ENCODE data around the gene ZSCAN20. TPM values are rescaled to one million over a fixed set of nuclear protein-coding genes. Genes with fewer than 3 reads are reported as not detected.

Gene ZSCAN20
- 2.9 and 3.8 TPM in 2 replicates for total RNA-seq (2014; rRNA removed; shearing (Covaris generic))

GRCh38 chr1:33472269-33472980 is at the start of gene ZSCAN20:
TSS of gene ZSCAN20 (plus strand) at chr1:33472645. CDS start at chr1:33479289, 6,644 bp downstream.
- DNase-seq (ENCODE audit: low spot score): peak; percentile 96

DNA sequence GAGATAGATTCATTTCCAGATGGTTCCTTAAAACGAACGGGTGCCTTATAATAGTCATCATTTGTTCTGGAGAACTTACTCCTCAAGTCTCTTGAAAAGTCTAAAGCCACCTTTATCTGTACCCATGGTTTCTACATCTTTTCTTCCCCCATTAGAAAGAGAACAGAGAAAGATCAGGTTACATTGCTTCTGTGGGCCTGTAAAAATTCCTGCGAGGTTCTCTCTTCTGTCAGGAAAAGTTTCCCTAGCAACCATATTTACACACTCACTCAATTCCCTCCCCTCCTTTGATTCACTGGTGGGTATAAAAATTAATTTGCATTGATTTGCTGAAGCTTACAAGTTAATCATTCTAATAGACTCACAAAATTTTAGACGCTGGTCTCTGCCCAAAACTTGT is 48.2 kb upstream of the ZSCAN20 start:
- DNase-seq (ENCODE audit: low spot score): no peak

- no peak for DNase-seq (ENCODE audit: low spot score)
These were observed 47.8 kb upstream of the ZSCAN20 start for GRCh38 chr1:33424610-33425009.

GRCh38 chr1:33425900-33426299 is 46.5 kb upstream of the ZSCAN20 start:
- DNase-seq (ENCODE audit: low spot score): no peak

DNA sequence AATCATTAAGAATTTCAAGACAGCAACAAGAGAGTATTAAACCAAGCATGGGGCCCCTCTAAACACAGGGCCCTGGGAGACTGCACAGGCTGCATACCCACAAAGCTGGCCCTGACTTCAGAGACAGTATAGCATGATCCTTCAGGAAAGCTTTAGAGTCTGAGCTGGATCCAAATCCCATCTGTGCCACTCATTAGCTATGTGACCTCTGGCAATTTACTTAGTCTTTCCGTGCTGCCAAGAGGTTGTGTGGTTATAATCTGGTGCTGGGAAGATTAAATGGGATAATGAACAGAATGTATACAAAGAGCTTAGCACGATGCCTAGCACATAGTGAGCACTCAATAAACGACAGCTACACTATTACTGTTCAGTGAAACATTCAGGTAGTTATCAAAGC is 45.5 kb upstream of the ZSCAN20 start:
- DNase-seq (ENCODE audit: low spot score): no peak

DNA sequence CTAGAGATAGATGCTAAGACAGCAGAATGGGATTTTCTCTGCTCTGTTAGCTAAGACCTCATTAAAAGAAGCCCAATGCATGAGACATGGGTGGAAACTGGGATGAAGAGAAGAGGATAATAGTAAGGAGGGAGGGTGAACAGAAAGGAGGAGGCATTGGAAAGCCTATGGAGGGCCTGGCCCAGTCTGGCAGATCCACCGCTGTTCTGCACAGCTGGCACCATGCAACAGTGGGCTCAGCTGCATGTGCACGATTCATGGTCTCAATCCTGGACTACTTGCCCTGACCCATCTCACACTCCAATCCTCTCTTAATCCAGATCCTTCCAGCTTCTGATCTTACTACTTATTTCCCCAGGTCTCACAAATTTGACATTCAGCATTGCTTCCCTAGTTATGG is 43.8 kb upstream of the ZSCAN20 start:
- no peak for DNase-seq (ENCODE audit: low spot score)

- DNase-seq (ENCODE audit: low spot score): no peak
These were observed 43.1 kb upstream of the ZSCAN20 start for GRCh38 chr1:33429332-33429731.

DNA sequence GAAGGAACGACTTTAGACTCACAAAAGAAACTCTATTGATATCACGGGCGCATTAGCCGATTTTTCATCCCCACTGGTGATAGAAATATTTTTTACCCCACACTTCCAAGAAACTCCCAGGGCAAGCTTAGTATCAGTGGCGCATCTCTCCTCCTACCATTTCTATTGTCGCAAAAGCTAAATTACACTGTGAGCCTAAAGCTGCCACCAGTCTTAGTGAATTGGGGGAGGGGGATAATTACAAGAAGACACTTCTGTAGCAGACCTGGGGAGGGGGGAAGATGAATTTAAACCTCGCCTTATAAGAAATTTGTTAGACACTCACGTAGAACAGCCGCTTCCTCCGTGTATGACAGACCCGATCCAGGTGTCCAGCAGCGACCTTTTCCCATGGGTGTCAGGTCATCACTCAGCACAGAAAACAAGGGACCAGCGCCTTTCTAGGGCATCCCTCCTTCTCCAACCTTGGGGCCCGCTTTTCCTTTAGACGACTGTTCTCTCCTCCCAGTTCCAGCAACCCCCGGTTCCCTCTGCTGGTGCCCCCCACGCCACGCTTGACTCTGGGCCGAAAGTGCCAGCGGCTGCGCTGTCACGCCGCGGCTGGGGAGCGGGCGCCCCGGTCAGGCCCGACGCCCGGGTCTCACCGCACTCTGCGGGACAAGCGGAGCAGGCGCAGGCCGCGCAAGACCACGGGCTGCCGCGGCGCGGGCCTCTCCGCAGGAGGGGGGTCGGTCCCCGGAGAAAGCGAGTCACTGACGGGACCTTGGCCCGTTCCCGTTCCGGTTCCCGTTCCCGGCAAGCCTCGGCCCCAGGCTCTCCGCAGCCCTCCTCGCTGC is 42.4 kb upstream of the ZSCAN20 start:
- DNase-seq (ENCODE audit: low spot score): no peak

DNA sequence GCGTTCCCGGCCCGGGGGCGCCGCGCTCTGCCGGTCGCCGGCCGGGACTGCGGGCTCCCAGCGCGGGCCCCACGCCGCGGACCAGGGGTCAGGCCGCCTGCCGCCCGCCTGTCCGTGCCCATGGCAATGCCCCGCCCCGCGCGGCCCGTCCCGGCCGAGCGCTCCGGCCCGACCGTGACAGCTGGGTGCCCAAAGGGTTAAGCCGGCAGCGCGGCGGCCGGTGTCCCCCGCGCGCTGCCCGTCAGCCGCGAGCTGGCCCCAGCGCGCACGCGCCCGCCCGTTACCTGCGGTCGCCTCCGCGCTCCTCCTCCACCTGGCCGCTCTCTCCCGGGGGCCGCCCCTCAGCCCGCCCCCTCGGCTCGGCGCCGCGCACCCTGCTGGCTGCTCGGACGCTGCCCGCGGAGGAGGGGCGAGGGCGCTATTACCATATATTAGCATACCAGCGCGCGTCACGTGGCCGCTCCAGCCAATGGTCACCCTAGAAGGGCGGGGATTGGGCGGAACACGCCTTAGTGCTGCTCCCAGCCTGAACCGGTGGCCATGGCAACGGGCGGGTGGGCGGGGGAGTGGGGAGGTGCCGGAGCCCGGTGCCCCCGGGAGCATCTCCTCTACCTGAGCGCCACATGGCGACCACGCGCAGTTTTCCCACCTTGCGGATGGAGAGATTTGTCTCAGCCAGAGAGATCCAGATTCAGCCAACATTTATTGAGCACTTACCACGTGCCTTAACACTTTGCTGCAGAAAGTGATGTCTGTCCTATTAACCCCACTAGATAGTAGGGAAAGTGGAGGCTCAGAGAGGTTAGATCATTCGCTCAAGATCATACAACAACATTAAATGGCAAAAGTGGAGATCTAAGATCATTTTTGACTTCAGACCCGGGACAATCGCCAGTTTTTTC is 41.5 kb upstream of the ZSCAN20 start, which contains the start of gene PHC2:
PHC2 (minus strand) TSS at position 404 of the 902 bp plus-strand sequence. CDS start 55,556 bp downstream, outside the sequence.
- peak; percentile 96 for DNase-seq (ENCODE audit: low spot score)

GRCh38 chr1:33433509-33434362 is 38.7 kb upstream of the ZSCAN20 start:
- DNase-seq (ENCODE audit: low spot score): peak; percentile 90

DNA sequence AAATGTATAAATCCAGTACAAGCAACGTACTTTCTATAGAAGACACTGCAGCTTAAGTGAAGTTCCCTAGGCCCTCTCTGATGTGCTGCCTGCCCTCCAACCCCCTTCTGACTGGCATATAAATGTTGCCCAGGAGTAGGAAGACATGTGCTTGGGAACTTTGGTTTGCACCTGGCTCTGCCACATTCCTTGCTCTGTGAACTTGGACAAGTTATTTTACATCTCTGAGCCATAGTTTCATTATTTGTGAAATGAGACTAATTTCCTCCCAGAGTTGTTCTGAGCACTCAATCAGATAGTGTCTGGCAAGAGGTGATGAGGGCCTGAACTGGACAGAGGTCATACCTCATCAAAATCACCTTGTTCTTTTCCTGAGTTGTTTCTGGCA is 38.1 kb upstream of the ZSCAN20 start:
- DNase-seq (ENCODE audit: low spot score): no peak

DNA sequence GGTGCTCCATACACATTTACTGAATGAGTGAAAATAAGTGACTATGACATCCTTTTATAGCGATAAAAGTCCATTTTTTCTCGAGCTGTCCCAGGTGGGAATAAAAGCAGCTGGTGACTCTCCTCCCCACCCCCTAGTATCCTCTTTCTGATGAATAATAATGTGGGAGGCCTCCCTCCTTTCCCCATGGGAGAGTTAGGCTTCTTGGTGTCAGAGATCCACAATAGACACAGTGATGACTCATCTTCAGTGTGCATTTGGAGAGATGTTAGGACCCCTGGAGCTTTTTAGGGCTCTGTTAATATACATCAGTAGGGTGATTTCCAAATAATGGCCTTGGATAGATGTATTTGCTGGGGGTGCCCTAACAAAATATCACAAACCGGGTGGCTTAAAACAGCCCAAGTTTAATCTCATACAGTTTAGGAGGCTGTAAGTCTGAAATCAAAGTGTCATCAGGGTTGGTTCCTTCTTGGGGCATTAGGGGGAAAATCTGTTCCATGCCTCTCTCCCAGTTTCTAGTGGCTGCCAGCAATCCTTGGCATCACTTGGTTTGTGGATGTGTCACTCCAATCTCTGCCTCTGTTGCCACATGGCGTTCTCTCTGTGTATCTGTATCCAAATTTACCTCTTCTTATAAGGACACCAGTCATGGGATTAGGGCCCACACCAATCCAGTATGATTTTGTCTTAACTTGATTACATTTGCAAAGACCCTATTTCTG is 37.2 kb upstream of the ZSCAN20 start:
- no peak for DNase-seq (ENCODE audit: low spot score)

GRCh38 chr1:33436557-33437285 is 35.7 kb upstream of the ZSCAN20 start:
- DNase-seq (ENCODE audit: low spot score): no peak

- no peak for DNase-seq (ENCODE audit: low spot score)
These were observed 33.9 kb upstream of the ZSCAN20 start for GRCh38 chr1:33438364-33439160.

DNA sequence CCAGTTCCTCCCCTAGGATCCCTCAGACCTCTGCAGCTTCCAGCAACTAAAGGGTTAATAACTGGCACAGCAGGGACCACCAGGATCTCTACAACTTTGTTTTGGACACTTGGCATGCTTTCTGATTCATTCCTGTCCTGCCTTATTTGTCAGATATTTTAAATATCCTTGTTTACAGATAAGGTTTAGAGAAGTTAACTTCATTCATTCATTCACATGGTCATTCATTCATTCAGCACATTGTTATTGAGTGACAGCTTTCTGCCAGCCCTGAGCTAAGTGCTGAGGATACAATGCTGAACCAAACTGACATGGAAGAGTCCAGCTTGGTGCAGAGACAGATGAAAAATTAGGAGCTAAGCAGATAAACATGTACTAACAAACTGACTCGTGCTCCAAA is 32.8 kb upstream of the ZSCAN20 start:
- DNase-seq (ENCODE audit: low spot score): no peak

GRCh38 chr1:33441088-33441745 is 31.2 kb upstream of the ZSCAN20 start:
- DNase-seq (ENCODE audit: low spot score): no peak

GRCh38 chr1:33442141-33442540 is 30.3 kb upstream of the ZSCAN20 start:
- no peak for DNase-seq (ENCODE audit: low spot score)

GRCh38 chr1:33443080-33443704 is 29.3 kb upstream of the ZSCAN20 start:
- no peak for DNase-seq (ENCODE audit: low spot score)
